ENCODE results near the gene TMEM132D. TPM values are rescaled to one million over a fixed set of nuclear protein-coding genes. Genes with fewer than 3 reads are reported as not detected.

The TMEM132D gene
- total RNA-seq, 1 experiment from 2014 or later = not detected

DNA sequence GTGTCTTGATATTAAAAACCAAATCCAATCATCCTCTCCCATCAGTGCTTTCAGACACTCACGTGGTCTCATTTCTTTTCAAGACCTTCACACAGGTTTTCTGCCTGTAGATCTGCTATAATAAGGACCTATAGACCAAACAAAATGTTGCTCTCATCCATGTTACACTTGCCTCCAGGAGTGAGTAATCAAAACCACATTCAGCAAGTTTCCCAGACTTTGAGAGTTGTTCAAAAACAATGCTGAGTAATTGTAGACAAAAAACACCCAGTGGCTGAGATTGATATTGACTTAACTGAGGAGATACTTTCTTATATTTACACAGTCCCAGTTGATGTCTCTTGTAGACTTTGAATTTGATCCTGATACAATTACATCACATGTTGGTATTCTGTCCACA lies 383.1 kb downstream of the TMEM132D start:
- ChIA-PET CTCF (no interaction called here), POLR2A (ENCODE audit: low non-redundant PET) (no interaction called here)
- H3K9me3 ChIP-seq (ENCODE audit: low read depth, low read length, poor library complexity, severe bottlenecking) = peaks cover 26% of the 10 kb centered on the region
- intact Hi-C loops (cut with micrococcal nuclease; ENCODE audit: unreplicated experiment) = no loop called here
- TF ChIP-seq EZH2 (IDR thresholded peaks at IDR 0.05; ENCODE audit: borderline replicate concordance, low read depth, low read length, poor library complexity, severe bottlenecking) = no peak
- TF ChIP-seq, protein P1, sequence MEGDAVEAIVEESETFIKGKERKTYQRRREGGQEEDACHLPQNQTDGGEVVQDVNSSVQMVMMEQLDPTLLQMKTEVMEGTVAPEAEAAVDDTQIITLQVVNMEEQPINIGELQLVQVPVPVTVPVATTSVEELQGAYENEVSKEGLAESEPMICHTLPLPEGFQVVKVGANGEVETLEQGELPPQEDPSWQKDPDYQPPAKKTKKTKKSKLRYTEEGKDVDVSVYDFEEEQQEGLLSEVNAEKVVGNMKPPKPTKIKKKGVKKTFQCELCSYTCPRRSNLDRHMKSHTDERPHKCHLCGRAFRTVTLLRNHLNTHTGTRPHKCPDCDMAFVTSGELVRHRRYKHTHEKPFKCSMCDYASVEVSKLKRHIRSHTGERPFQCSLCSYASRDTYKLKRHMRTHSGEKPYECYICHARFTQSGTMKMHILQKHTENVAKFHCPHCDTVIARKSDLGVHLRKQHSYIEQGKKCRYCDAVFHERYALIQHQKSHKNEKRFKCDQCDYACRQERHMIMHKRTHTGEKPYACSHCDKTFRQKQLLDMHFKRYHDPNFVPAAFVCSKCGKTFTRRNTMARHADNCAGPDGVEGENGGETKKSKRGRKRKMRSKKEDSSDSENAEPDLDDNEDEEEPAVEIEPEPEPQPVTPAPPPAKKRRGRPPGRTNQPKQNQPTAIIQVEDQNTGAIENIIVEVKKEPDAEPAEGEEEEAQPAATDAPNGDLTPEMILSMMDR (conservative IDR thresholded peaks at IDR 0.05; ENCODE audit: low read depth, low read length) = no peak
- H3K36me3 ChIP-seq (ENCODE audit: insufficient read depth, low read length, poor library complexity, severe bottlenecking) = no peaks in the 10 kb centered on the region
- H3K27ac ChIP-seq (ENCODE audit: low read depth, low read length, poor library complexity, severe bottlenecking) = no peak overlapping the region
- DNase-seq (ENCODE audit: low spot score) = no peak
- H3K4me3 ChIP-seq (ENCODE audit: low read depth, low read length, poor library complexity, severe bottlenecking) = no peak overlapping the region
- H3K4me1 ChIP-seq (ENCODE audit: insufficient read depth, low read length, poor library complexity, severe bottlenecking) = no peaks in the 10 kb centered on the region
- H3K27me3 ChIP-seq (replicated peaks; ENCODE audit: insufficient read depth, low read depth, low read length, poor library complexity) = no peaks in the 10 kb centered on the region
- no TSS peak for BruUV-seq (replicated peaks)

DNA sequence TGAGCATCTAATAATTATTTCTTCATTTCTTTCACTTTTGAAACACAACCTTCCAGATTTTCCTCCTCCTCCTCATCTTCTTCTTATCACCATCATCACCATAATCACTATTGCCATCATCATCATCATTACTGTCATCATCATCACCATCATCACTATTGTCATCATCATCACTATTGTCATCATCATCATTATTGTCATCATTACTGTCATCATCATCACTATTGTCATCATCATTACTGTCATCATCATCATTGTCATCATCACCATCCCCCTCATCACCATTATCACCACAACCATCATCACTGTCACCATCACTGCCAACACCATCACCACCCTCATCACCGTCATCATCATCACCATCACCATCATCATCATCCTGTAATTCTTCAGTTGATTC lies 400.0 kb downstream of the TMEM132D start:
- Histone ChIP-seq H3K4me3 (ENCODE audit: low read depth, low read length, poor library complexity, severe bottlenecking) (no peak overlapping the region), H3K27ac (ENCODE audit: low read depth, low read length, poor library complexity, severe bottlenecking) (no peak overlapping the region), H3K9me3 (ENCODE audit: low read depth, low read length, poor library complexity, severe bottlenecking) (peaks cover 13% of the 10 kb centered on the region), H3K36me3 (ENCODE audit: insufficient read depth, low read length, poor library complexity, severe bottlenecking) (no peaks in the 10 kb centered on the region), H3K27me3 (replicated peaks; ENCODE audit: insufficient read depth, low read depth, low read length, poor library complexity) (no peaks in the 10 kb centered on the region), H3K4me1 (ENCODE audit: insufficient read depth, low read length, poor library complexity, severe bottlenecking) (no peaks in the 10 kb centered on the region)
- ChIA-PET CTCF (no interaction called here), POLR2A (ENCODE audit: low non-redundant PET) (no interaction called here)
- intact Hi-C loops (cut with micrococcal nuclease; ENCODE audit: unreplicated experiment) = no loop called here
- no TSS peak for BruUV-seq (replicated peaks)
- no peak for DNase-seq (ENCODE audit: low spot score)
- TF ChIP-seq, protein P1 (conservative IDR thresholded peaks at IDR 0.05; ENCODE audit: low read depth, low read length) = no peak
- TF ChIP-seq EZH2 (IDR thresholded peaks at IDR 0.05; ENCODE audit: borderline replicate concordance, low read depth, low read length, poor library complexity, severe bottlenecking) = no peak

DNA sequence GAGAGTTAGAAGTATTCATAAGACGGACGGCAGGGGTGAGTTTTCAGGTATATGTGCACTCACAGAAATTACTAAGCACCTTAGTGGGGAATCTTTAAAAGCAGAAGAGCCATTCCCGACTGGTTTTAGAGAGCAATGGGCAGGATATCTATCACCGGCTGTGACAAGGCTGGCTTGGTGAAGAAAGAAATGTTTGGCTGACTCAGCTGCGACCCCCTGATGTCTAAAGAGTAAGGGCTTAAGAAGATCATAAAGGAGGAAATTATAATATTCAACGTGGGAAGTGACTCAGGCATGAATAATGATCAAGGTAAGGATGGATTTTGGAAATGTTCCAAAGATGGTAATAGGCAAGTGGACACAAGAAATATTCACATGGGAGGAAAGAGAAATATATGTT lies 407.6 kb downstream of the TMEM132D start:
- POLR2A ChIA-PET (ENCODE audit: low non-redundant PET) = no interaction called here
- no peak for DNase-seq (ENCODE audit: low spot score)
- no peaks in the 10 kb centered on the region for H3K36me3 ChIP-seq (ENCODE audit: insufficient read depth, low read length, poor library complexity, severe bottlenecking)
- intact Hi-C loops (cut with micrococcal nuclease; ENCODE audit: unreplicated experiment) = no loop called here
- H3K27ac ChIP-seq (ENCODE audit: low read depth, low read length, poor library complexity, severe bottlenecking) = no peak overlapping the region
- H3K4me1 ChIP-seq (ENCODE audit: insufficient read depth, low read length, poor library complexity, severe bottlenecking) = no peaks in the 10 kb centered on the region
- CTCF ChIA-PET = no interaction called here
- no peak overlapping the region for H3K4me3 ChIP-seq (ENCODE audit: low read depth, low read length, poor library complexity, severe bottlenecking)
- H3K27me3 ChIP-seq (replicated peaks; ENCODE audit: insufficient read depth, low read depth, low read length, poor library complexity) = no peaks in the 10 kb centered on the region
- TF ChIP-seq, protein P1 (conservative IDR thresholded peaks at IDR 0.05; ENCODE audit: low read depth, low read length) = no peak
- no peak for TF ChIP-seq EZH2 (IDR thresholded peaks at IDR 0.05; ENCODE audit: borderline replicate concordance, low read depth, low read length, poor library complexity, severe bottlenecking)
- BruUV-seq (replicated peaks) = no TSS peak
- peaks cover 6% of the 10 kb centered on the region for H3K9me3 ChIP-seq (ENCODE audit: low read depth, low read length, poor library complexity, severe bottlenecking)
